Activated T-cell treated with anti-CD3 and anti-CD28 coated beads, Interleukin-2, amount 50 U/mL, for 72 hours (primary cell): Measurements from ENCODE around the gene GABARAP. TPM values are rescaled to one million over a fixed set of nuclear protein-coding genes. Genes with fewer than 3 reads are reported as not detected.

Experiments
- ATAC-seq, 2 donors: fragments of 150-1000 bp; cut with Tn5 transposase; replicated peaks in 1 of 2; 2 replicates each; pipeline ENCODE4 v1.10.0; 2021; ENCODE audit warnings: moderate library complexity in 2 of 2, mild to moderate bottlenecking in 1 of 2
- DNase-seq, 2 donors: peaks; one replicate each; pipeline ENCODE4 v3.0.0; 2021 to 2022; ENCODE audit warnings: mixed read lengths in 1 of 2
- H3K27ac Mint-ChIP-seq: one replicate; pipeline ENCODE4 v1.8.0; 2022; ENCODE audit warnings: mild to moderate bottlenecking, moderate library complexity, mixed read lengths
- H3K27me3 Mint-ChIP-seq: one replicate; pipeline ENCODE4 v1.8.0; 2022; ENCODE audit warnings: low read depth, mixed read lengths
- H3K36me3 Mint-ChIP-seq, 2 donors: one replicate each; pipeline ENCODE4 v1.8.0; 2022; ENCODE audit warnings: mixed read lengths in 2 of 2, mild to moderate bottlenecking in 1 of 2; ENCODE audit not compliant: insufficient read depth in 2 of 2
- H3K4me1 Mint-ChIP-seq: one replicate; pipeline ENCODE4 v1.8.0; 2022; ENCODE audit warnings: low read depth, mixed read lengths
- H3K4me3 Mint-ChIP-seq, 2 donors: one replicate each; pipeline ENCODE4 v1.8.0; 2022; ENCODE audit warnings: mild to moderate bottlenecking in 2 of 2, mixed read lengths in 2 of 2, moderate library complexity in 2 of 2
- H3K9me3 Mint-ChIP-seq, 2 donors: one replicate each; pipeline ENCODE4 v1.8.0; 2022; ENCODE audit warnings: mixed read lengths in 2 of 2
- total RNA-seq, 2 donors: library from RNA; stranded (reverse); gene quantifications; one replicate each; pipeline ENCODE4 v1.2.3, GENCODE V29; 2022

GABARAP gene
- total RNA-seq, 2 donors from 2014 or later = 244 to 246 TPM

DNA sequence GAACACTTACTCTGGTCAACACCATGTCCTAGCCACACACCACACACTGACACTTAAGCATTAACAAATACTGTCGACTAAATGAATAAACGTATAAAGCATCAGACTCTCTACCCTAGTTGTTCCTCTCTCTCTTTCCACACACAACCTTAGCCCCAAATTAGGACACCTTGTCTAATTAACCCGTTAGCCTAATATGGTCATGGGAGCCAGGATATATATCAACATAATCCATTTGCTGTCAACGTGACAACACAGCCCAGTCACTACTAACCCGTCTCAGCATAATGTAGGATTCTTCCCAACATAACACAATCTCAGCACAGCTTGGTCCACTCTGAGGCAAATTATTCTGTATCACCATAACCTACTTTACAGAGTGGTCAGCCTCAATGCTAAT is 10.1 kb downstream of the GABARAP start:
- peak overlapping the region; percentile 36 to 89 for H3K4me3 Mint-ChIP-seq
- H3K9me3 Mint-ChIP-seq = no peaks in the 10 kb centered on the region
- H3K27me3 Mint-ChIP-seq = no peaks in the 10 kb centered on the region
- ATAC-seq (no peak), DNase-seq (no peak)
- no peak overlapping the region for H3K27ac Mint-ChIP-seq
- peaks cover 8 to 14% of the 10 kb centered on the region in 2 donors for H3K36me3 Mint-ChIP-seq
- H3K4me1 Mint-ChIP-seq = peaks cover 66% of the 10 kb centered on the region

DNA sequence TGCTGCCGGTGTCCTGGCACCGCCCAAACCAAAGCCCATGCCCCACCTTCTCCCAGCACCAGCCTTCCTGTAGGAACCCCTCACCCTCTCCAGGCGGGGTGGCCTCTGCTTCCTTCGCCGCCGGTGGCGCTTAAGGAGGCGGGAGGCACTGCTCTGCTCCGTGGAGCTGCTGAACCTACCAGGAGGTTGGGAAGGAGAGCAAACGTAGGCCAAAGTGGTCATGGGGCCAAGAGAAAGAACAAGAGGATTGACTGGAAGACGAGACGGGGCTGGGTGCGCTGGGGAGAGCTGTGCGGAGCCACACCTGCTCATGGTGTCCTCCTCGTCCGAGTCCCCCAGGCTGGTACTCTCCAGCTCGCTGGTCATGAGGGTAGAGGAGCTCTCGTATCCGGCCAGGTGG is 12.7 kb downstream of the GABARAP start:
- Mint-ChIP-seq H3K4me3 (no peak overlapping the region), H3K27ac (no peak overlapping the region), H3K36me3 (peaks cover 6 to 8% of the 10 kb centered on the region in 2 donors), H3K4me1 (peaks cover 40% of the 10 kb centered on the region), H3K9me3 (no peaks in the 10 kb centered on the region), H3K27me3 (no peaks in the 10 kb centered on the region)
- no peak for DNase-seq
- no peak for ATAC-seq

DNA sequence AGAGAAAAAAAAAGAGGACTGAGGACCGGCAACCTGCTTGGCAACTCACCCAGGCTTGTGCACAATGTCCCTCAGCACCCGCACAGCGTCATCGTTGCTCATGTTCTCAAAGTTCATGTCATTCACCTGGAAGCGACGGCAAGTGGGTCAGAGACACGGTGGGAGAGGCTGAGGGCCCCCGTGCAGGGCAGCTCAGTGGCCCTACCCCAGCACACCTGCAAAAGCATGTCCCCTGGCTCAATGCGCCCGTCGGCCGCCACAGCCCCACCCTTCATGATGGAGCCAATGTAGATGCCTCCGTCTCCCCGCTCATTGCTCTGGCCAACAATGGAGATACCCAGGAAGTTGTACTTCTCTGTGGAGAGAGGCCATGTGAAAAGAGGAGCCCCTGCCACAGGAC is 13.3 kb downstream of the GABARAP start:
- no peak overlapping the region for H3K27ac Mint-ChIP-seq
- H3K4me1 Mint-ChIP-seq = peaks cover 39% of the 10 kb centered on the region
- H3K4me3 Mint-ChIP-seq = no peak overlapping the region
- peaks cover 5 to 7% of the 10 kb centered on the region in 2 donors for H3K36me3 Mint-ChIP-seq
- H3K27me3 Mint-ChIP-seq = no peaks in the 10 kb centered on the region
- DNase-seq (no peak), ATAC-seq (no peak)
- no peaks in the 10 kb centered on the region for H3K9me3 Mint-ChIP-seq

DNA sequence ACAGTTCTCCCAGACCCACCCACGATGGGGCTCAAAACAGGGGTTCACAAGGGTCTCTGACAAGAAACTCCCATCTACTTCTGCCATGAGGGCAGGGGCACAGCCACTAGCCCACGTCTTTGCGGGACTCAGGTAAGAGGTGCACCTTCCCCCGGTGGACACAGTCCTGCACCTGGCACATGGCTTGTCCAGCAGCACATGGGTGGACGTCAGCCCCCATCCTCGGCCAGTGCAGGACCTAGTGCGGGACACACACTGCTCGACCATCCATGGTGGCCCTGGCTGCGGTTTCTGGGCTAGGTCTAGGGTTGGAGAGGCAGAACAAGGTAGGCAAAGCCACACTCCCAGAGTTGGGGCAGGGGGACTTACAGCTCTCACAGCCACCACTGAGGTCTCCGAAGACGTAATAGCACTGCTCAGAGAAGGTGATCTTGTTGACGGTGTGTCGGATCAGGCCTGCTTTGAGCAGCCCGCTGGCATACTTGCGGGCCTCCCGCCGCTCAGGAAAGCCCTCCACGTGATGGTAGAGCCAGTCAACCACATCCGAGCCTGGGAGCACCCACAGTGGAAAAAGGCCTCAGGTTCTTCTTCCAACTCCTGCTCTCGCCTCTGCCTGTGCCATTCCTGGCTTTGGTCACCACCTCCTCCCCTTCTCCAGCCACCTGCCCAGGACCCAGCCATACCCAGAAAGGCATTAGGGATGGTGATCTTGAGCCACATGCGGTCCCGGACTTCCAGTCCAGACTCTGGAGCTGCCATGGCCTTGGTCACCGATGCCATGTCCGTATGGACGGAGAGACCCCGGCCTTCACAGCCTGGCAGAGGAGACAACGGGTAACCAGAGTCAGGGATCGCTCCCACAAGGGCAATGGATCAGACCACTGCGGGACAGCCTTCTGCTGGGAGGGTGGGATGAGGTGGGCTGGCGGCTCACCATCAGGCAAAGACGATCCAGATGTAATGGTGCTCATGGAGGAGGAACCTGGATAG is 15.2 kb downstream of the GABARAP start:
- H3K4me1 Mint-ChIP-seq = peaks cover 29% of the 10 kb centered on the region
- ATAC-seq (no peak), DNase-seq (no peak)
- H3K27me3 Mint-ChIP-seq = no peaks in the 10 kb centered on the region
- no peak overlapping the region for H3K27ac Mint-ChIP-seq
- H3K36me3 Mint-ChIP-seq = peaks cover 5 to 6% of the 10 kb centered on the region in 2 donors
- no peaks in the 10 kb centered on the region for H3K9me3 Mint-ChIP-seq
- H3K4me3 Mint-ChIP-seq = no peak overlapping the region

DNA sequence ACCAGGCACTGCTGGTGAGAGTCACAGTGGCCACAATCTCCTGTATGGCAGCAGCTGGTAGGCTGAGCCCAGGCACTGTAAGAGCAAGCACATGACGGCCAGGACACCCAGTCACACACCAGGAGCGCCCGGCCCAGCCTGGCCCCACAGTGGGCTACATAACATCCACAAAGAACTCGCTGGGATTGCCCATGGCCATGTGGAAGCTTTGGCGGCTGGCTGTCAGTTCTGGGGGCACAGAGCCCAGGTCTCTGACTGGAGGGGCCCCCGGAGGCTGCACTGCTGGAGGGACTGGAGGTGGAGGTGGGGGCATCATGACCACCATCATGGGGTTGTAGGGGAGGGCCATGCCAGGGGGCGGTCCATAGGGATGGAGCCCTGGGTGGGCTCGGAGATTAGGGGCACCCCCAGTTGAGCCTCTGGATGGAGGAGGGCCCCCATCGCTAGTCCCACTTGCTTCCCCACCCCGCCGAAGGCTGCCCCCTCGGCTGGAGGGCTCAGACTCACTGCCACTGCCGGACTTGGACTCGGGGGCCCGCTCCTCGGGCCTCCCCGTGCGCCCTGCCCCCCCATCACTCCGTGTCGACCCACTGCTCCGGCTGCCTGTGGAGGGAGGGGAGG is 16.4 kb downstream of the GABARAP start:
- H3K36me3 Mint-ChIP-seq = peaks cover 5% of the 10 kb centered on the region in 2 donors
- H3K27me3 Mint-ChIP-seq = no peaks in the 10 kb centered on the region
- H3K9me3 Mint-ChIP-seq = no peaks in the 10 kb centered on the region
- H3K4me1 Mint-ChIP-seq = peaks cover 29% of the 10 kb centered on the region
- no peak for DNase-seq
- no peak overlapping the region for H3K4me3 Mint-ChIP-seq
- ATAC-seq = no peak
- H3K27ac Mint-ChIP-seq = no peak overlapping the region

DNA sequence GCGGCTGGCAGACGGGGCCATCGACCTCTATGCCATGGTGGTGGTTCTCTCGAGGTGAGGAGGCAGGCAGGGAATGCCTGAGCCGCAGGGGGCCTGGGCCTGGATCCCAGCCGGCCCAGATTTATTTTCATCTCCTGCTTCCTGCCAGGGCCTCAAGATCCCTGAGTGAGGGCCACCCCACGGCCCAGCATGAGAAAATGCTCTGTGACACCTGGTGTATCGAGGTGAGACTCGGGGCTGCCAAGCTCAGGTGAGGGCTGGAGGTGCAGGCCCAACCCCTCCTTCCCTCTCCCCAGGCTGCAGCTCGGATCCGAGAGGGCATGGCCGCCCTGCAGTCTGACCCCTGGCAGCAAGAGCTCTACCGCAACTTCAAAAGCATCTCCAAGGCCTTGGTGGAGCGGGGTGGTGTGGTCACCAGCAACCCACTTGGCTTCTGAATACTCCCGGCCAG is 17.6 kb downstream of the GABARAP start:
- no peaks in the 10 kb centered on the region for H3K9me3 Mint-ChIP-seq
- no peak for DNase-seq
- H3K27me3 Mint-ChIP-seq = no peaks in the 10 kb centered on the region
- peaks cover 29% of the 10 kb centered on the region for H3K4me1 Mint-ChIP-seq
- H3K36me3 Mint-ChIP-seq = peaks cover 3 to 4% of the 10 kb centered on the region in 2 donors
- ATAC-seq = no peak
- no peak overlapping the region for H3K27ac Mint-ChIP-seq
- H3K4me3 Mint-ChIP-seq = no peak overlapping the region

DNA sequence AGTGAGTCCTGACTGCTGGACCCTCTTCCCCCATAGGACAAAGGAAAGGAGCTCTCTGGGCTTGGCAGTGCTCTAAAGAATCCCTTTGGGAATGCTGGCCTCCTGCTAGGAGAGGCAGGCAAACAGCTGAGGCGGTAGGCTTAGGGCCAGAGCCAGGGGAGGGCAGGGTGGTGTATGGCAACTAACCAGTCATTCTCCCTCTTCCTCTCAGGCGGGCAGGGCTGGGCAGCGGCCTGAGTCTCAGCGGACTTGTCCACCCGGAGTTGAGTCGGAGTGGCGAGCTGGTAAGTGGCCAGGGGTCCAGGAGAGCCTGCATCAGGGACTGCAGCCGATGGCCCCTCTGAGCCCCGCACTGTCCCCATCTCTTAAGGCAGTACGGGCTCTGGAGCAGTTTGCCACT is 18.1 kb downstream of the GABARAP start:
- H3K27me3 Mint-ChIP-seq = no peaks in the 10 kb centered on the region
- H3K36me3 Mint-ChIP-seq = peaks cover 1 to 4% of the 10 kb centered on the region in 2 donors

DNA sequence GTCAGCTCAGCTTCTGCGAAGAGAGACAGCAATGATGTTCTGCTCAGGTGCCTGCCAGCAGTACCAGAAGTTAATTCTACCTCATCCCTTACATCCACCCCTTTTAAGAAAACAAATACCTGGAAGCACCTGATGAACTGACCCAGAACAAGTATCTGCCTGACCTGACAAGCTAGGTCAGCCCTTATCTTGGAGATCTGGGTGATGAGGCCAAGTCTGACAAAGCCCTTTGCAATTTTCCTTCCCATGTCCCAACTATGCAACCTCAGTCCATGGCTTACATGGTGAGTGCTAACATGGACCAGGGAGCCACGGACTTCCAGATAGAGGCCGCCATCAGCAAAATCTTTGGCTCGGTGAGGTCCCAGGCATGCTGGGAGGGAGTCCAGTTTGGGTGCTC is 18.9 kb downstream of the GABARAP start:
- H3K9me3 Mint-ChIP-seq = no peaks in the 10 kb centered on the region
- H3K4me3 Mint-ChIP-seq = no peak overlapping the region
- H3K36me3 Mint-ChIP-seq = peaks cover 1 to 4% of the 10 kb centered on the region in 2 donors
- H3K4me1 Mint-ChIP-seq = peaks cover 42% of the 10 kb centered on the region
- DNase-seq (no peak), ATAC-seq (no peak)
- no peaks in the 10 kb centered on the region for H3K27me3 Mint-ChIP-seq
- no peak overlapping the region for H3K27ac Mint-ChIP-seq

More for the DNA sequence above, 18.1 kb downstream of the GABARAP start:
- no peak for DNase-seq
- ATAC-seq = no peak
- Mint-ChIP-seq H3K9me3 (no peaks in the 10 kb centered on the region), H3K27ac (no peak overlapping the region), H3K4me1 (peaks cover 35% of the 10 kb centered on the region), H3K4me3 (no peak overlapping the region)

DNA sequence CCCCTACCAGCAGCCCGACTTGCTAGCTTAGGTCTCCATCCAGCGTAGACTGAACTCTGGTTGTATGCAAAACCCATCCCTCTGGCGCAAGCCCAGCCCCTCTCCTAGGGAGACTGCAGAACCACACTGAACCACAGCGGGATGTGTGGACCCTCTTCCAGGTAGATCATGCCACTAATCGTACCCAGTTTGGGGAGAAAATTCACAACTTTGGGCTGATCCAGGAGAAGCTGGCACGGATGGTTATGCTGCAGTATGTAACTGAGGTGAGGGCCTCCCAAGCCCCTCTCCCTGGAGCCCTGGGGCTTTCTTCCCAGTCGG is 19.3 kb downstream of the GABARAP start:
- H3K27ac Mint-ChIP-seq = no peak overlapping the region
- H3K36me3 Mint-ChIP-seq = peaks cover 1 to 2% of the 10 kb centered on the region in 2 donors
- ATAC-seq (no peak), DNase-seq (no peak)
- no peaks in the 10 kb centered on the region for H3K27me3 Mint-ChIP-seq
- H3K4me1 Mint-ChIP-seq = peaks cover 43% of the 10 kb centered on the region
- H3K4me3 Mint-ChIP-seq = no peak overlapping the region
- no peaks in the 10 kb centered on the region for H3K9me3 Mint-ChIP-seq

DNA sequence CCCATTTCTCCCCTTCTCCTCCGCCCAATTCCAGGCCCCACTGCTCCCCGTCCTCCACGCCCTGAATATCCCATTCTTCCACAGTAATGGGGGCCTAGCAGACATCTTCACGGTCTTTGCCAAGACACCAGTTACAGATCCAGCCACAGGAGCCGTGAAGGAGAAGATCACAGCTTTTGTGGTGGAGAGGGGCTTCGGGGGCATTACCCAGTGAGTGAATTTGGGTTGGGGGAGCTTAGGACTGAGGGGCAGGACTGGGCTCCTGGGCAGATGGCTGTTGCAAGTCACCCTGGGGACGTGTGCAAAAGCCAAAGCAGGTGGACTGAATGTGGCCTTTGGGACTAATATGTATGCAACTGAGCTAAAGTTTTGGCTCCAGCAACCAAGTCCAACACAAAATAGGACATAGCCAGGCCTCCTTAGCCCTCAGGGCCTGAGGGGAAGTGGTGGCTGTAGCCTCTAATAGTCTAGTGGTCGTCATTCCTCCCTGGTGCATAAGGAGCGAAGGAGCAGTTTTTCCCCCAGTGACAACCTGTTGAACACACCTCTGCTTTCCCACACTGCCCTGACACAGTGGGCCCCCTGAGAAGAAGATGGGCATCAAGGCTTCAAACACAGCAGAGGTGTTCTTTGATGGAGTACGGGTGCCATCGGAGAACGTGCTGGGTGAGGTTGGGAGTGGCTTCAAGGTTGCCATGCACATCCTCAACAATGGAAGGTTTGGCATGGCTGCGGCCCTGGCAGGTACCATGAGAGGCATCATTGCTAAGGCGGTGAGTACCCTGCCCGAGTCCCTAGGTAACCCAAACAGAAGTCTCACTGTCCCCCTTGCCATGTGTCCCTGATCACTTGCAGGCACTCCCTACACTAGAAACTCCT is 19.9 kb downstream of the GABARAP start:
- peaks cover 1 to 2% of the 10 kb centered on the region in 2 donors for H3K36me3 Mint-ChIP-seq
- no peak overlapping the region for H3K27ac Mint-ChIP-seq
- no peak overlapping the region for H3K4me3 Mint-ChIP-seq

DNA sequence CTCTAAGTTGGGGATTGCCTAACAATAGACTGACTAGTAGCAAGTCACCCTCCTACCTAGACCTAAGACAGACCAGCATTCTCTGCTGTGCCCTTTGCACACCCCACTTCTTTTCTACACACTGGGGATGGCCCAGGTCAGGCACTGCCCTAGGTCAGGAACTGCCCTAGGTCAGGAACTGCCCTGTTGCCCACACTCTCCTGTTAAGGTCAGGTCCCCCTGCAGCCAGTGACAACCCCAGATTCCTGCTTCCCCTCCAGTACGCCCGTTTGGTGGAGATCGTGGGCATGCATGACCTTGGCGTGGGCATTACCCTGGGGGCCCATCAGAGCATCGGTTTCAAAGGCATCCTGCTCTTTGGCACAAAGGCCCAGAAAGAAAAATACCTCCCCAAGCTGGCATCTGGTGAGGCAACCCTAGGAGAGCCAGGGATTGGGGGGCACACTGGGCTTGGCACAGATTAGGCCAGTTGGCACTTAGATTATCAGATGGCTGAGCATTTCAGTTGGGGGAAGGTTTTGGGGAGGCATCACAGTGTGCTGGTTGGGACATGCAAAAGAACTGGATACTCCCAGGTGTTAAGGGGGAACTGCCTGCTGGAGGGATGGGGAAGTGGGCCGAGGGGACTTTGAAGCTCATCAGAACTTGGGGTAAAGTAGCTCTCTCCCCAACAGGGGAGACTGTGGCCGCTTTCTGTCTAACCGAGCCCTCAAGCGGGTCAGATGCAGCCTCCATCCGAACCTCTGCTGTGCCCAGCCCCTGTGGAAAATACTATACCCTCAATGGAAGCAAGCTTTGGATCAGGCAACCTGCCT is 20.8 kb downstream of the GABARAP start:
- no peak for ATAC-seq
- Mint-ChIP-seq H3K27me3 (no peaks in the 10 kb centered on the region), H3K9me3 (no peaks in the 10 kb centered on the region), H3K4me3 (peak overlapping the region; percentile 89 to 95), H3K36me3 (peaks cover 0 to 2% of the 10 kb centered on the region in 2 donors), H3K4me1 (peaks cover 50% of the 10 kb centered on the region), H3K27ac (peak overlapping the region; percentile 87)
- DNase-seq = no peak

More for the DNA sequence above, 19.9 kb downstream of the GABARAP start:
- no peaks in the 10 kb centered on the region for H3K27me3 Mint-ChIP-seq
- ATAC-seq = no peak
- H3K4me1 Mint-ChIP-seq = peaks cover 46% of the 10 kb centered on the region
- no peak for DNase-seq
- H3K9me3 Mint-ChIP-seq = no peaks in the 10 kb centered on the region

DNA sequence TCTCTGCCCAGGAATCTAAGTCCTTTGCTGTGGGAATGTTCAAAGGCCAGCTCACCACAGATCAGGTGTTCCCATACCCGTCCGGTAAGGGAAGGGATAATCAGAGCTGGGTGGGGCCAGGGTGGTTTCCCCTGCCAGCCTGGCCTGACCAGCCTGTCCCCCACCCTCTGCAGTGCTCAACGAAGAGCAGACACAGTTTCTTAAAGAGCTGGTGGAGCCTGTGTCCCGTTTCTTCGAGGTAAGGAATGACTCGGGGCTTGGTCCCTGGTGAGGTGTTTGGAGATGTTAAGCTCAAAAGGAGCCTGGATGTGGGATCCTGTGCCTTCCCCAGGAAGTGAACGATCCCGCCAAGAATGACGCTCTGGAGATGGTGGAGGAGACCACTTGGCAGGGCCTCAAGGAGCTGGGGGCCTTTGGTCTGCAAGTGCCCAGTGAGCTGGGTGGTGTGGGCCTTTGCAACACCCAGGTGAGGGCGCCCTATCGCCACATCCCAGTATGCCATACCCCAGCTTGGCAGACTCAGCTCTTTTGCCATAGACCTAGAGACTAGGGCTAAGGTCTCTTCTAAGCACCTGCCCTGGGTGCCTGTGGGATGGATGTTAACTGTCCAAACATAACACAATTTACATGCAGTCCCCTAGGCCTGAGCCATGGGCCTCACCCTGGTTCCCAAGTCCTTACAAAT is 21.5 kb downstream of the GABARAP start:
- no peaks in the 10 kb centered on the region for H3K9me3 Mint-ChIP-seq
- no peaks in the 10 kb centered on the region for H3K27me3 Mint-ChIP-seq
- ATAC-seq (peak; percentile 57 to 61), DNase-seq (peak; percentile 78 to 79)
- peaks cover 0 to 2% of the 10 kb centered on the region in 2 donors for H3K36me3 Mint-ChIP-seq
- peak overlapping the region; percentile 89 to 95 for H3K4me3 Mint-ChIP-seq
- peaks cover 58% of the 10 kb centered on the region for H3K4me1 Mint-ChIP-seq
- peak overlapping the region; percentile 87 for H3K27ac Mint-ChIP-seq
